Amygdala (tissue), 56 donors: ENCODE results near the gene UPK3BL2.
"Not testable (repeated sequence)": the region's sequence is repeated elsewhere in the genome, so short reads cannot be mapped to it uniquely, and the experiment has no call there.

Experiments
- DNase-seq, 56 donors: peaks; one replicate each; lab custom pipeline; 2025; lab: John Stamatoyannopoulos, UW

The UPK3BL2 gene

DNA sequence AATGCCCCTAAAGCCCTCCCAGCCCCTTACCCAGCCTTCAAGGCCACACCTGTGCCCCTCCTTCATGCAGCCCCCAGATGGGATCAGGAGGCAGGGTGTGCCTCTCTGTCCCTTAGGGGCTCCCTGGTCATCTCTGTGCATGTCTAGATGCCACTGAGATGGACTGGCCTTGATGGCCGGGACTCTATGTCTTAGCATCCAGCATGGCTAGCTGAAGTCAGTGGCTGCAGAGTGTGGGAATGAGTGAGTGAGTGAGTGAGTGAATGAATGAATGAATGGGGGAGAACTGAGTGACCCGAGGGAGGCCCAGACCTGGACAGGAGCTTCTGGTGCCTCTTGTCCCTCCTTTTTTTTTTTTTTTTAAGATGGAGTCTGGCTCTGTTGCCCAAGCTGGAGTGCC lies 11.4 kb downstream of the UPK3BL2 start:
- not testable (repeated sequence) for DNase-seq

DNA sequence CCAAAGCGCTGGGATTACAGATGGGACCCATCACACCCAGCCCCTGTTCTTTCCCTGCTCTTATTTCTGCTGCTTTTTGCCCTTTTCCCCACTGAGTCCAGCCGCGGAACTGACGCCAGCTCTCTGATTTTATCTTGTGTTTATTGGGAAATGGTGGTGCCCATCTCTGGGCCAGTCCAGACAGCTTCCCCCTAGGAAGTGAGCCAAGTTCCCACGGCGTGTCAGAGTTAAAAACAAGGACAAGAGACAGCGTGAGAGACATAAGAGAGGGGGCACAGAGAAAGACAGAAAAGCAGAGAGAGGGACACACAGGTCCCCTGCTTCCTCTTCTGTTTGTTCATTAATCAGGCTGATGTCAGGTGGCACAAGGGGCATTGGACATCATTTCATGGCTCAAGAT lies 11.9 kb downstream of the UPK3BL2 start:
- DNase-seq, result not testable (repeated sequence)

DNA sequence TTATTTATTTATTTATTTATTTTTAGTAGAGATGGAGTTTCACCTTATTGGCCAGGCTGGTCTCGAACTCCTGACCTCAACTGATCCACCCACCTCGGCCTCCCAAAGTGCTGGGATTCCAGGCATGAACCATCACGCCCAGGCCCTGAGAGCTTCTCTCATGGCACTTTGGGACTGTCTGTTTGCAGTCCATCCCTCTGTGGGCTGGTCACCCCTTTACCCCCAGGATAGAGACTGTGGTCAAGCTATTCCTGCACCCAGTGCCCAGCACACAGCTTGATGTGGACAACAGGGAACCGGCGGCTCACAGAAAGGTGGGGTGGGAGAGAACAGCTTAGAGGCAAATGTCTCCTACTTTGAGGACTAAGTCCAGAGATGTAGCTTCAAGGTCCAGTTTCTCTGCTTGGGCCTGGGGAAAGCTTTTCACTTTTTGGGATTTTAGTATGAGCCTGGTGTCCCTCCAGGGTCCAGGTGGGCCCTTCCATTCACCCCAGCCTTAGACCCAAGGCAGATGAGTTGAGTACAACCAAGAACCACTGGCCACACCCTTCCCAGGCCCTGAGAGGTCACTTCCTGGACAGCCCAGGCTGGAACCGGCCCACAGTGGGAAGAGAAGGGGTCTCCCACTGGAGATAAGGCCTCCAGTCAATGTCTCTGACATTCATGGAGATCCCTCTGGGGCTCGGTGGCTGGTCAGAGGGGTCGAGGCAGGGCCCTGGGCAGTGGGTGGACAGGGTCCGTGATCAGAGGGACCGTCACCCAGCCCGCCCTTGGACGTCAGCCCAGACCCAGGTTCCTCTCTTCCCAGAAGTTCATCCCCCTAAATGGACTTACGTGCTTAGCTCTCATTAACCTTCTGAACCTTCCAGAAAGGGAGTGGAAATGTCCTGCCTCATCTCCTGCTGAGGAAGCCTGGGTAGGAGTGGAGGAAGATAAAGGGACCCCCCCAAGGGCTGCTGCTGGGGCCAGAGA lies 15.4 kb downstream of the UPK3BL2 start:
- DNase-seq, result not testable (repeated sequence)

DNA sequence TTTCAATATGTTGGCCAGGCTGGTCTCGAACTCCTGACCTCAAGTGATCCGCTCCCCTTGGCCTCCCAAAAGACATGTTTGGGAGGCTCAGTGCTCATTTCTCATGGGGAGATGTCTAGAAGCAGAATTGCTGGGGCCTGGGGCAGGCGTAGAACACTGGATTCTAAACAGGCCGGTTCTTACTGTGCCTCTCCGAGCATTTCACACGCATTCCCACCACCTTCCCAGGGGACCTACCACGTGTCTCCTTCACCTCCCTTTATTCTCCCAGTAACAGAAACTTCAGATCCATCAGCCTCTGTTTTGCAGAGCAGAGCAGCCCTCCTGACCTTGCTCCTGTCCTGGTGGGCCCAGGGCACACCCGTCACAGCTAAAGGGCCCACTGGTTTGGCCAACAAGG lies 16.3 kb downstream of the UPK3BL2 start:
- DNase-seq, result not testable (repeated sequence)

DNA sequence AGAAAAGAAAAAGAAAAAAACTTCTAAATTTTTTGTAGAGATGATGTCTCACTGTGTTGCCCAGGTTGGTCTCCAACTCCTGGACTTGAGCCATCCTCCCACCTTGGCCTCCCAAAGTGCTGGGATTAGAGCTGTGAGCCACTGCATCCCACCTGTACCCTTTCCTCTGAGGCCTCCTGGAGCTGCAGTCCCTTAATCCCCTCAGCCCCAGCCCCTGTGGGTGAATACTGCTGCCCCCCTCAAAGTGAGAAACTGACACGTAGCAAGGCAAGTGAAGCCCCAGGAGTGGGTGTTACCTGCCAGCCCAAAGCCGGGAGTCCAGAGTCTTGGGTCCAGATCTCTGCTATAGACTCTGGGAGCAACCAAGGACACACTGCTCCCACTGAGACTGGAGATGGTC lies 18.7 kb downstream of the UPK3BL2 start:
- DNase-seq, result not testable (repeated sequence)

DNA sequence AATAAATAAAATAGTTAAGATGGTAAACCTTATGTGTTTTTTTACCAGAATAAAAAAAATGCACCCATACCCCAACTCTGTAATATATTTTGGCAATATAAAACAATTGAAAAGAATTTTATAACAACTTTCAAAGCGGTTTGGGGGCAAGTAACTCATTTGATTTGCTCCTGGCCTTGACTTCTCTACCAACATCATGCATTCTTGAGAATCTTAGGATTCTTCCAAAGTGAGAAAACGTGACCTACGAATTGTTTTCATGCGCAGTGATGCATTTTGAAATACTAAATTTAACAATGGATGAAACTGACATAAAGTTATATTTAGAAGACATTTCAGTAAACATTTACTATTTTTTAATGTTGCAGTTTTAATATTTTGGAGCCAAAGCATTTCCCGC lies 22.7 kb downstream of the UPK3BL2 start:
- DNase-seq, result not testable (repeated sequence)

DNA sequence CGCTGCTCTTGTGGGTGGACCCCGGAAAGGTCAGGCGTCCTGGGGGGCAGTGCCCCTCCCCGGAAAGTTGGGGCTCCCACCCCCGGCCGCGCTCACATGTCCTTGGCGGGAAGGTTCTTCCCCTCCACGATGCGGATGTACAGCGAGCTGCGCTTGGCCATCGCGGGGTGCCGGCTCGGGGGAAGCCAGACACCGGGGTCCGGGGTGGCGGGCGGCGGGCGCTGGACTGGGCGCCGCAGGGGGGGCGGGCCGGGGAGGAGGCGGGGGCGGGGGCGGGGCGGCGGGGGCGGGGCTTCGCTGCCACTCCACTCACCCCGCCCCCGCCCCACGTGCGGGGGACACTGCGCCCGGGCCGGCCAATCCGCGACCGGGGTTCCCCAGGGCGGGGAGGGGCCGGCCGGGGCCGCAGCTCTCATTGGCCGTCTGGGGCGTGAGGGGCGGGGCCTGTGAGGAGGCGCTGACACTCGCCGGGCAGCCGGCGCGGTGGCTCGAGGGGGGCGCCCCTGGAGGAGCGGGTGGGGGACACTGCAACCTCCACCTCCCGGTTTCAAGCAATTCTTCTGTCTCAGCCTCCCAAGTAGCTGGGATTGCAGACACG lies 25.8 kb downstream of the UPK3BL2 start, which contains the start of gene RASA4B:
Gene RASA4B (minus strand): TSS at position 228 of the 598 bp plus-strand sequence. CDS start 67 bp downstream, at position 161.
- not testable (repeated sequence) for DNase-seq

DNA sequence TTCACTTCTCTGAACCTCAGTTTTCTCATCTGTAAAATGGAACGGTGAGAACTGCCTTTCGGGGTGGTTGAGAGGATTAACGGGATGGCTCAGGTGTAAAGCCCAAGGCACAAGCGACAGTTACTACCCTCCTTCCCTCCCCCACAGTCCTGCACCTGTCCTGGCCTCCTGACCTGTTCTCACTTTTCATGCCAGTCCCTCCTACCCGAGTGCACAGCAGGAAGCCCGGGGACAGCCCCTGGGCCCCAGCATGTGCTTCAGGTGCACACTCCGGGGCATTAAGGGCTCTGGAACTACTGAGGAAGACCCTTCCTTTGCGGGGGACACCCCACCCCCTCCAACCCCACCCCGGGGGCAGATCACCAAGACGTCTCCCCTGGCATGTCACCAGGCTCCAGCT lies 26.5 kb downstream of the UPK3BL2 start:
- not testable (repeated sequence) for DNase-seq

DNA sequence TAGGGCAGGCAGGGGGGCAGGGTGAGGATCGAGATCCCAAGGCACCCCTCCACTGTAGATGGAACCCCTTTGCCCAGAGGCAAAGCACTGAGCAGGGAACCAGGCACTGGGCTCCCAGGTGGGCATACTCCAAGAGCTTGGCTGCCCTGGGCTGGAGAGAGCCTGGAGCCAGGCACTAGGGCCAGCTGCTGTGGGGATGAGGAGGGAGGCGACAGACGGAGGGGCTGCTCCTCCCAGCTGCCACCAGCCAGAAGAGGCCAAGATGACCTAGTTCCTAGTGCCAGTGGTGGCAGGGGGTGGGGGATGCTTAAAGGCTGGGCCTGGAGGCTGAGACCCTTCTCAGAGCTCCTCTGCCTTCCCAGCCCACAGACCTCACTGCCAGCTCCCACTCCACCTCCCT lies 27.6 kb downstream of the UPK3BL2 start:
- not testable (repeated sequence) for DNase-seq

DNA sequence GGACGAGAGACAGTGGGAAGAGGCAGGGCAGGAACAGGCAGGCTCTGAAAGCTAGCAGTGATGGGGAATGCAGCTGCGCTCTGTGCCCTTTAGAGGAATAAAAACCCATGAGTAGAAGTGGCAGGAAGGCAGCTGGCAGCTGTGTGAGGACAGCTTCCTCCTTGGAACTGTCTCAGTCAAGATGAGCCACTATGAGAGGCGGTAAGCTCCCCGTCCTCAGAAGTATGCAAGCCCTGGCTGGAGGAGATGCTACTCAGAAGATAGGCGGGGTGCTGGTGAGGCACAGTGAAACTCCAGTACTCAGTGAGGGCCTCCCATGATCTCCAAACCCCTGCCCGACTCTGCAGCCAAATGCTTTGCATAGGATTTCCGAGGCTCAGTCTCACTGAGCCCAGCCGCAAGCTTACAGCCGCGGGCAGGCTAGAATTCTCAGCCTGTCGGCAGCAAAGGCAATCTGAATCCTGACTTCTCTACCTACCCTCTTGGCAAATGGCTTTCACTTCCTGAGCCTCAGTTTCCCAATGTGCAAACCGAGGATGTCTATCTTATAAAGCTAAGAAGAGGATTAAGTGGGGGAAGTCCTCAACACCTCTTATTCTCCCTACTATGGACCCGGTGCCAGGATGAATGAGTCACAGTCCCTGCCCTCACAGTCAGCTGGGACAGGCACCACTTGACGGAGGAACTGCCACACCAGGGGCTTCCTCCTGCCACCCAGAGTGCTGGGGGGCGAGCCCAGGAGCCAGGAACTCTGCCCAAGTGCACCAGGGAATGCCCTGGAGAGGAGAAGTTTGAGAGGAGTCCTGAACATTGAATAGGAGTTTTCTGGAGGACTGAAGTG lies 28.4 kb downstream of the UPK3BL2 start:
- not testable (repeated sequence) for DNase-seq

DNA sequence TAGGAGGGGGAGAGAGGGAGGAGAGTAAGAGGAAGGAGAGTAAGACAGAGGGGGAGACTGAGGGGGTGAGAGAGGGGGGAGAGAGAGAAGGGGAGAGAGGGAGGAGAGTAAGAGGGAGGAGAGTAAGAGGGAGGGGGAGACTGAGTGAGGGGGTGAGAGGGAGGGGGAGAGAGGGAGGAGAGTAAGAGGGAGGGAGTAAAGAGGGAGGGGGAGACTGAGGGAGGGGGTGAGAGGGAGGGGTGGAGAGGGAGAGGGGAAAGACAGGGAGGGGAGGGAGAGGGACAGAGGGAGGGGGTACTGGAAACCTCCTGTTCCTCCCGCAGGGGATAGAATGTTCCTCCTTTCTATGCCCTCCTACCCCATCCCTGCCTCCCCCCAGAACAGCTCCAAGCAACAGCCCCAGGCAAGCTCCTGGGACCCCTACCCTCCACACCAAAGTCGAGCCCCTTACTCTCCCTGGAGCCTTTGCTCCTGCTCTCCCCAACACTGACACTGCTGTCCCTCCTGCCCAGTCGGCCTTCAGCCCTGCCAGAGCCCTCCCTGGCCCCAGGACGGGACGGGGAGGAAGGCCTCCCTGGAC lies 30.8 kb downstream of the UPK3BL2 start:
- DNase-seq, result not testable (repeated sequence)

DNA sequence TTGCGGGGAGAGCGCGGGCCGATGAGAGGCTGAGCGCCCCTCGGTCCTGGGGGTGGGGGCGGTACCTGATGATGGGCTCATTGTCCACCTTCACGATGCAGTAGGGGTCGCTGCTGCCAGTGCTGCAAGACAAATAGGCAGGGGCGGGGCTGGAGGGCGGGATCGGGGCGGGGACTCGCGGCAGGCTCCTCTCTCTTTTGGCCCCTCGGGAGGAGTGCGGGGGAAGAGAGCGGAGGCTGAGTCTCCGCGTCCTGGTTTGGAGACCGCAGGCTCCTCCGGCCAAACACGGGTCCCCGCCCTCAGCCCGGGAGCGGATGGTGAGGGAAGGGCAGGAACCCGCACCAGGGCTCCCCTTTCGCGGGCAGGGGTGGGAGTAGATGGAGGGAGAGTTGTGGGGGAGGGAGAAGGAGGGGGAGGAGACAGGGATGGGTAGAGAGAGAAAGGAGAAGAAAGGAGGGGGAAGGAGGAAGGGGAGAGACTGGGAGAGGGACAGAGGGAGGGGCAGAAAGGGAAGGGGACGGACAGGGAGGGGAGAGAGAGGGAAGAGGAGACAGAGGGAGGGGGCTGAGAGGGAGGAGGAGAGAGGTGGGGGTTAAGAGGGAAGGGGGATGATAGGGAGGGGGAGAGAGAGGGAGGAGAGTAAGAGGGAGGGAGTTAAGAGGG lies 31.5 kb downstream of the UPK3BL2 start:
- DNase-seq, result not testable (repeated sequence)

DNA sequence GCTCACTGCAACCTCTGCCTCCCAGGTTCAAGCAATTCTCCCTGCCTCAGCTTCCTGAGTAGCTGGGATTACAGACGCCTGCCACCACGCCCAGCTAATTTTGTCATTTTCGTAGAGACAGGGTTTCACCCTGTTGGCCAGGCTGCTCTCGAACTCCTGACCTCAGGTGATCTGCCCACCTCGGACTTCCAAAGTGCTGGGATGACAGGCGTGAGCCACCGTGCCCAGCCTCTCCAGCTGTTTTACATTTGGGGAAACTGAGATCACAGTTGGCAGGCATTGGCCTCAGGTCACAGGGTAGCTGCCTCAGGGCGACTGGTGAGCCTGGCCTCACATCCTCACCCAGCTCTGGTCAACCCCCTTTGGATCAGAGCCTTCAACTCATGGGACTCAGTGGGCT lies 32.9 kb downstream of the UPK3BL2 start:
- not testable (repeated sequence) for DNase-seq

DNA sequence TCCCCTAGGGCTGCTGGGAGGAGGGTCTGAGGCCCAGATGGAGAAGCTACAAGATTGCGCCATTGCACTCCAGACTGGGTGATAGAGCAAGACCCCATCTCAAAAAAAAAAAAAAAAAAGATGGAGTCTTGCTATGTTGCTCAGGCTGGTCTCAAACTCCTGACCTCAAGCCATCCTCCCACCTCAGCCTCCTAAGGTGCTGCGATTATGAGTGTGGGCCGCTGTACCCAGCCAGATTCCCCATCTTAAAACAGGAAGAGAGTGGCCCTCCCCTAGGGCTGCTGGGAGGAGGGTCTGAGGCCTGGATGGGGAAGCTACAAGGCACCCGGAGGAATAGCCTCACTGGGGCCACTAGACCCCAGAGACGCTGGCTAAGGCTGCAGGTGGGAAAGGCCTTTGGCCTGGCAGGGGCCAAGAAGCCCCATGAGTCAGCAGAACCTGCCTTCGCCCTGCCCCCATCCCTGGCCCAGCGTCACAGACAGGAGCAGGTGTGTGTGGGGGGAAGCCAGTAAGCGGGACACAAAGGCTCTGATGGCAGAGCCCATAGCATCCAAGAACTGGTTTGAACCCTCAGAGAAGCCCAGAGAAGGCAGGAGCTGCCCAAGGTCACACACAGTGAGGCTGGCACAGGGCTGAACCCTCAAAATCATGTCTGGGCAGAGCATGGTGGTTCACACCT lies 35.9 kb downstream of the UPK3BL2 start:
- DNase-seq, result not testable (repeated sequence)

DNA sequence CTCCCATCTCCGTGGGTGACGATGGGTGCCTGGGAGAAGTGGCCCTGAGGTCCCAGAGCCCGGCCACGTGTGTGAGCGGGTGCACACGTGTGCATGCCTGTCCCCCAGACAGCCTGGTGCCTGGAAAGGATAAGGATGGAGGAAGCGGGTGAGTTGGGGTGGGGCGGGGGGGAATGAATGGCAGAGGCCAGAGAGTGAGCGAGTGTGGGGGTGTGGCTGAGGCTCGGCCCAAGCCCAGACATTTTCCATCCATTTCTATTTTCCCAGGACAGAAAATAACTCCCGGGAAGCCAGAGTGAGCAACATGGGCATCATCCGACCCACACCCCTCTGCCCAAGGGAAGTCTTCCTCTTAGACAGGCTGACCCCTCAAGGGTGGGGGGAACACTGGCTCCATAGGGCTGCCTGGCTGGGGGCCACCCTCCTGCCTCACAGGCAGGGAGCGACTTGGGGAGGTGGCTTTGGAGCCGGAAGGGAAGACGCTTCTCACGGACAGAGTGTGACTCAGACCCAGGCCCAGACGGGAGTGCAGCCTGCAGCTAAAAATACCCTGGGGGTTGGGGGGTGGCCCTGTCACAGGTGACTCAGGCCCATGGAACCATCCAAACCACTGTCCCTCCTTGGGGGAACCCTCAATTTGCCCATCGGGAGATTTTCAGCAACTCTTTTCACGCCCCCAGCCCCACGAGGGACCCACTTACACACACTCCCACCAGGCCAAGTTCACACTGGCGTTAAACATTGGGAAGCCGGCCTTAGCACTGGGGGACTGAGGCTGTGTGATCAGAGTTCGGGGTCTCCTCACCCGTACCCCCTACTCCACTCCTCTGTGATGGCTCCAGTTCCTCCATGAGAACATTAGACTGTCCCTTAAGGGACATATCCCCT lies 38.0 kb downstream of the UPK3BL2 start:
- not testable (repeated sequence) for DNase-seq

DNA sequence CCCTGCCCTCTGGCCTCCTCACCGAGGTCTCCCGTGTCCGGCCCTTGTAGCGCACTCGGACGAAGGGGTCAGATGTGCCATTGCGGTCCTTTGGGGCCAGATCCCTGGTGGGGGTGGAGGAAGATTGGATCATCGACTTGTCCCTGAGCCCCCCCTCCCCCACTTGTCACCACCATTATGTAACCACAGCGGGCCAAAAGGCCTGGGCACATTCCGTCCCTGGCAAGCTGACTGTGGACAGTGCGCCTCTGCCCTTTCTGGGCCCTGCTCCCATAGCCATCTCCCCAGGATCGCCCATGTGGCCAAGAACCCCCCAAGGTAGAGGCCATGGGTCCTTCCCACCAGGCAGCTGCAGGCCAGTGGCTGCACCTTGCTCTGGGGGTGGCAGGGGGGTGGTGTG lies 40.4 kb downstream of the UPK3BL2 start:
- not testable (repeated sequence) for DNase-seq

DNA sequence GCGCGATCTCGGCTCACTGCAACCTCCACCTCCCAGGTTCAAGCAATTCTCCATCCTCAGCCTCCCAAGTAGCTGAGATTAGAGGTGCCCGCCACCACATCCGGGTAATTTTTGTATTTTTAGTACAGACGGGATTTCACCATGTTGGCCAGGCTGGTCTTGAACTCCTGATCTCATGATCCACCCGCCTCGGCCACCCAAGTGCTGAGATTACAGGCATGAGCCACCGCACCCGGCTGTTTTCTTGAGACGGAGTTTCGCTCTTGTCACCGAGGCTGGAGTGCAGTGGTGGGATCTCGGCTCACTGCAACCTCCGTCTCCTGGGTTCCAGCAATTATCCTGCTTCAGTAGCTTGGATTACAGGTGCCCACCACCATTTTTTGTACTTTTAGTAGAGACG lies 45.2 kb downstream of the UPK3BL2 start:
- not testable (repeated sequence) for DNase-seq

DNA sequence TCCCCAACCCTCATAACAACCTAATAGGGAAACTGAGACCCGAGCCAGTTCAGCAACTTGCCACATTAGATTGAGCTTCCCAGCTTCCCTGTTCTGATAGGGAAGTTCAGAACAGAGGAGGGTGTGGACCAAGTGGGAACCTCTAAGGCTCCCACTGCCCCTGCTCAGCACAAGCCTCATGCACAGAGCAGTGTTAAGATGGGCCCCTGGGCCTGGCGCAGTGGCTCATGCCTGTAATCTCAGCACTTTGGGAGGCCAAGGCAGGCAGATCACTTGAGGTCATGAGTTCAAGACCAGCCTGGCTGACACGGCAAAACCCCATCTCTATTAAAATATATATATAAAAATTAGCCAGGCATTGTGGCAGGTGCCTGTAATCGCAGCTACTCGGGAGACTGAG lies 46.2 kb downstream of the UPK3BL2 start:
- not testable (repeated sequence) for DNase-seq
